ENCODE measurements around the gene DGKQ. TPM values are rescaled to one million over a fixed set of nuclear protein-coding genes. Genes with fewer than 3 reads are reported as not detected.

Gene DGKQ
- total and polyA plus RNA-seq, 9 of the 15 experiments (the other 6 are each of a cell fraction or from before 2014, with no cell fraction given) = 0.17 to 22.0 (median 5.6) TPM

DNA sequence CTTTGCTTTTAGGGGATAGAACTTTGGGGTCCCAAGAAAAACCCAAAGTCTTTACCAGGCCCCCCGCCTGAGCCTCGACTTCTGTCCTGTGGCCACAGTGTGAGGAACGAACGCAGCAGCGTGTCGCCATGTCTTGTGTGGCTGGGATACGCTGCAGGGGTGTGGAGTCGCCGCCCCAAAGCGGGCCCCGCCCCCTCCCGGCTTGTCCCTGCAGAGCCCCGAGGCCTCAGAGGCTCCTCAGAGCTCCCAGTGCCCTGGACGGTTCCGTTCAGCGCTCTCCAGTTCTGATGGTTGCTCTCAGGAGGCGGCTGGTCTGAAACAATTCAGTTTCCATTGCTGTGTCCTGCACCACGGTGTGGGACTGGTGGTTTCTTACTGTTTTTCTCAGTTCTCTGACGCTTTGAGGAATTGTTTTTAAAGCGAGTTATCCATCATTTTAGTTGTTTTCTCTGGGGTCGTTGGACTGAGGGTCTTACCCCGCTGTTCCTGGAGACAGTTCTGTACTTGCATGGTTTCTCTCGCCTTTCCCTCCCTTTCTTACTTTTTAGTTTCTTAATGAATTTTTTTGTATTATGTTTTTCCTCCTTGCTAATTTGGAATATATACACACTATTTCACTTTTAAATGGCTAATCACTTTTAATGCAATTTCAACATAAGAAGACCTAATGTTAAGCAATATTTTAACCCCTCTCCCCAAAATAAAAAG is 11.9 kb upstream of the DGKQ start (continued):
- TF ChIP-seq MEF2A (IDR thresholded peaks at IDR 0.05; ENCODE audit: control insufficient read depth, low read depth, low read length) = no peak
- TF ChIP-seq, protein P1, sequence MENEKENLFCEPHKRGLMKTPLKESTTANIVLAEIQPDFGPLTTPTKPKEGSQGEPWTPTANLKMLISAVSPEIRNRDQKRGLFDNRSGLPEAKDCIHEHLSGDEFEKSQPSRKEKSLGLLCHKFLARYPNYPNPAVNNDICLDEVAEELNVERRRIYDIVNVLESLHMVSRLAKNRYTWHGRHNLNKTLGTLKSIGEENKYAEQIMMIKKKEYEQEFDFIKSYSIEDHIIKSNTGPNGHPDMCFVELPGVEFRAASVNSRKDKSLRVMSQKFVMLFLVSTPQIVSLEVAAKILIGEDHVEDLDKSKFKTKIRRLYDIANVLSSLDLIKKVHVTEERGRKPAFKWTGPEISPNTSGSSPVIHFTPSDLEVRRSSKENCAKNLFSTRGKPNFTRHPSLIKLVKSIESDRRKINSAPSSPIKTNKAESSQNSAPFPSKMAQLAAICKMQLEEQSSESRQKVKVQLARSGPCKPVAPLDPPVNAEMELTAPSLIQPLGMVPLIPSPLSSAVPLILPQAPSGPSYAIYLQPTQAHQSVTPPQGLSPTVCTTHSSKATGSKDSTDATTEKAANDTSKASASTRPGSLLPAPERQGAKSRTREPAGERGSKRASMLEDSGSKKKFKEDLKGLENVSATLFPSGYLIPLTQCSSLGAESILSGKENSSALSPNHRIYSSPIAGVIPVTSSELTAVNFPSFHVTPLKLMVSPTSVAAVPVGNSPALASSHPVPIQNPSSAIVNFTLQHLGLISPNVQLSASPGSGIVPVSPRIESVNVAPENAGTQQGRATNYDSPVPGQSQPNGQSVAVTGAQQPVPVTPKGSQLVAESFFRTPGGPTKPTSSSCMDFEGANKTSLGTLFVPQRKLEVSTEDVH (IDR thresholded peaks at IDR 0.05; ENCODE audit: low read depth, partially characterized antibody) = no peak
- TF ChIP-seq, protein P2, sequence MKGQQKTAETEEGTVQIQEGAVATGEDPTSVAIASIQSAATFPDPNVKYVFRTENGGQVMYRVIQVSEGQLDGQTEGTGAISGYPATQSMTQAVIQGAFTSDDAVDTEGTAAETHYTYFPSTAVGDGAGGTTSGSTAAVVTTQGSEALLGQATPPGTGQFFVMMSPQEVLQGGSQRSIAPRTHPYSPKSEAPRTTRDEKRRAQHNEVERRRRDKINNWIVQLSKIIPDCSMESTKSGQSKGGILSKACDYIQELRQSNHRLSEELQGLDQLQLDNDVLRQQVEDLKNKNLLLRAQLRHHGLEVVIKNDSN (CRISPR knock-in tag; IDR thresholded peaks at IDR 0.05) = no peak
- TF ChIP-seq ETV5 (CRISPR knock-in tag; IDR thresholded peaks at IDR 0.05; ENCODE audit: low read depth) = no peak
- TF ChIP-seq COPS2 (conservative IDR thresholded peaks at IDR 0.05) = no peak
- TF ChIP-seq U2AF2 (optimal IDR thresholded peaks at IDR 0.05; ENCODE audit: low read depth, low read length) = no peak
- TF ChIP-seq, protein P3, sequence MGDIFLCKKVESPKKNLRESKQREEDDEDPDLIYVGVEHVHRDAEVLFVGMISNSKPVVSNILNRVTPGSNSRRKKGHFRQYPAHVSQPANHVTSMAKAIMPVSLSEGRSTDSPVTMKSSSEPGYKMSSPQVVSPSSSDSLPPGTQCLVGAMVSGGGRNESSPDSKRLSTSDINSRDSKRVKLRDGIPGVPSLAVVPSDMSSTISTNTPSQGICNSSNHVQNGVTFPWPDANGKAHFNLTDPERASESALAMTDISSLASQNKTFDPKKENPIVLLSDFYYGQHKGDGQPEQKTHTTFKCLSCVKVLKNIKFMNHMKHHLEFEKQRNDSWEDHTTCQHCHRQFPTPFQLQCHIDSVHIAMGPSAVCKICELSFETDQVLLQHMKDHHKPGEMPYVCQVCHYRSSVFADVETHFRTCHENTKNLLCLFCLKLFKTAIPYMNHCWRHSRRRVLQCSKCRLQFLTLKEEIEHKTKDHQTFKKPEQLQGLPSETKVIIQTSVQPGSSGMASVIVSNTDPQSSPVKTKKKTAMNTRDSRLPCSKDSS (IDR thresholded peaks at IDR 0.05; ENCODE audit: low read depth, partially characterized antibody) = no peak
- TF ChIP-seq ZNF717 (CRISPR knock-in tag; IDR thresholded peaks at IDR 0.05) = no peak
- TF ChIP-seq ZNF324 (CRISPR knock-in tag; IDR thresholded peaks at IDR 0.05) = no peak
- peak; percentile 11; the same call in 1 of the 2 replicates for TF ChIP-seq HCFC1 (IDR thresholded peaks at IDR 0.05; ENCODE audit: low read depth, low read length)
- TF ChIP-seq BRCA1 (IDR thresholded peaks at IDR 0.05) = no peak
- TF ChIP-seq BRCA1 (CRISPR knock-in tag; IDR thresholded peaks at IDR 0.05) = no peak
- no peak for TF ChIP-seq XRCC5 (IDR thresholded peaks at IDR 0.05; ENCODE audit: low read depth, low read length)
- TF ChIP-seq ELF4 (CRISPR knock-in tag; IDR thresholded peaks at IDR 0.05) = no peak
- TF ChIP-seq, protein P4, sequence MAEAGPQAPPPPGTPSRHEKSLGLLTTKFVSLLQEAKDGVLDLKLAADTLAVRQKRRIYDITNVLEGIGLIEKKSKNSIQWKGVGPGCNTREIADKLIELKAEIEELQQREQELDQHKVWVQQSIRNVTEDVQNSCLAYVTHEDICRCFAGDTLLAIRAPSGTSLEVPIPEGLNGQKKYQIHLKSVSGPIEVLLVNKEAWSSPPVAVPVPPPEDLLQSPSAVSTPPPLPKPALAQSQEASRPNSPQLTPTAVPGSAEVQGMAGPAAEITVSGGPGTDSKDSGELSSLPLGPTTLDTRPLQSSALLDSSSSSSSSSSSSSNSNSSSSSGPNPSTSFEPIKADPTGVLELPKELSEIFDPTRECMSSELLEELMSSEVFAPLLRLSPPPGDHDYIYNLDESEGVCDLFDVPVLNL (CRISPR knock-in tag; IDR thresholded peaks at IDR 0.05; ENCODE audit: low read depth) = no peak
- no peak for TF ChIP-seq ZNF197 (CRISPR knock-in tag; IDR thresholded peaks at IDR 0.05; ENCODE audit: low read depth)
- TF ChIP-seq, protein P5, sequence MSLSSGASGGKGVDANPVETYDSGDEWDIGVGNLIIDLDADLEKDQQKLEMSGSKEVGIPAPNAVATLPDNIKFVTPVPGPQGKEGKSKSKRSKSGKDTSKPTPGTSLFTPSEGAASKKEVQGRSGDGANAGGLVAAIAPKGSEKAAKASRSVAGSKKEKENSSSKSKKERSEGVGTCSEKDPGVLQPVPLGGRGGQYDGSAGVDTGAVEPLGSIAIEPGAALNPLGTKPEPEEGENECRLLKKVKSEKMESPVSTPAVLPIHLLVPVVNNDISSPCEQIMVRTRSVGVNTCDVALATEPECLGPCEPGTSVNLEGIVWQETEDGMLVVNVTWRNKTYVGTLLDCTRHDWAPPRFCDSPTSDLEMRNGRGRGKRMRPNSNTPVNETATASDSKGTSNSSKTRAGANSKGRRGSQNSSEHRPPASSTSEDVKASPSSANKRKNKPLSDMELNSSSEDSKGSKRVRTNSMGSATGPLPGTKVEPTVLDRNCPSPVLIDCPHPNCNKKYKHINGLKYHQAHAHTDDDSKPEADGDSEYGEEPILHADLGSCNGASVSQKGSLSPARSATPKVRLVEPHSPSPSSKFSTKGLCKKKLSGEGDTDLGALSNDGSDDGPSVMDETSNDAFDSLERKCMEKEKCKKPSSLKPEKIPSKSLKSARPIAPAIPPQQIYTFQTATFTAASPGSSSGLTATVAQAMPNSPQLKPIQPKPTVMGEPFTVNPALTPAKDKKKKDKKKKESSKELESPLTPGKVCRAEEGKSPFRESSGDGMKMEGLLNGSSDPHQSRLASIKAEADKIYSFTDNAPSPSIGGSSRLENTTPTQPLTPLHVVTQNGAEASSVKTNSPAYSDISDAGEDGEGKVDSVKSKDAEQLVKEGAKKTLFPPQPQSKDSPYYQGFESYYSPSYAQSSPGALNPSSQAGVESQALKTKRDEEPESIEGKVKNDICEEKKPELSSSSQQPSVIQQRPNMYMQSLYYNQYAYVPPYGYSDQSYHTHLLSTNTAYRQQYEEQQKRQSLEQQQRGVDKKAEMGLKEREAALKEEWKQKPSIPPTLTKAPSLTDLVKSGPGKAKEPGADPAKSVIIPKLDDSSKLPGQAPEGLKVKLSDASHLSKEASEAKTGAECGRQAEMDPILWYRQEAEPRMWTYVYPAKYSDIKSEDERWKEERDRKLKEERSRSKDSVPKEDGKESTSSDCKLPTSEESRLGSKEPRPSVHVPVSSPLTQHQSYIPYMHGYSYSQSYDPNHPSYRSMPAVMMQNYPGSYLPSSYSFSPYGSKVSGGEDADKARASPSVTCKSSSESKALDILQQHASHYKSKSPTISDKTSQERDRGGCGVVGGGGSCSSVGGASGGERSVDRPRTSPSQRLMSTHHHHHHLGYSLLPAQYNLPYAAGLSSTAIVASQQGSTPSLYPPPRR (CRISPR knock-in tag; IDR thresholded peaks at IDR 0.05; ENCODE audit: borderline replicate concordance) = no peak
